HepG2 (cell line): ENCODE results near the gene PLEKHA6. TPM values are rescaled to one million over a fixed set of nuclear protein-coding genes. Genes with fewer than 3 reads are reported as not detected.

Experiments used
- AGO2 ChIP-seq: fragments of 200-400 bp; formaldehyde crosslinking; optimal IDR thresholded peaks from 2 replicates; pipeline ENCODE3; 2017; ENCODE audit warnings: mild to moderate bottlenecking, low read depth, low read length, moderate library complexity
- ATF1 ChIP-seq: IDR thresholded peaks from 2 replicates; pipeline ENCODE4 v1.6.1; 2016; ENCODE audit warnings: mild to moderate bottlenecking, control low read depth
- BHLHE40 ChIP-seq: IDR thresholded peaks from 2 replicates; pipeline ENCODE4 v1.6.1; 2011; ENCODE audit warnings: low read length, improper control_type of control experiment
- DR1 ChIP-seq: sonication (generic); formaldehyde crosslinking; IDR thresholded peaks from 2 replicates; pipeline ENCODE4 v1.8.0; 2021; ENCODE audit warnings: mild to moderate bottlenecking, missing genetic modification reagents, inconsistent platforms
- EEA1 ChIP-seq: sonication (generic); formaldehyde crosslinking; IDR thresholded peaks from 2 replicates; pipeline ENCODE4 v1.5.1; 2020; ENCODE audit warnings: mild to moderate bottlenecking, missing genetic modification reagents, borderline replicate concordance
- FOXO1 ChIP-seq: sonication (generic); formaldehyde crosslinking; IDR thresholded peaks from 2 replicates; pipeline ENCODE4 v1.4.0; 2020; ENCODE audit warnings: missing genetic modification reagents
- HINFP ChIP-seq: sonication (generic); formaldehyde crosslinking; IDR thresholded peaks from 2 replicates; pipeline ENCODE4 v1.4.0; 2020; ENCODE audit warnings: low read depth, mild to moderate bottlenecking, missing genetic modification reagents
- JUN ChIP-seq: sonication (generic); formaldehyde crosslinking; IDR thresholded peaks from 2 replicates; pipeline ENCODE4 v1.4.0; 2020; ENCODE audit warnings: mild to moderate bottlenecking, missing genetic modification reagents
- KLF15 ChIP-seq: sonication (generic); formaldehyde crosslinking; IDR thresholded peaks from 2 replicates; pipeline ENCODE4 v1.8.1; 2023; ENCODE audit warnings: borderline replicate concordance, mild to moderate bottlenecking, inconsistent platforms, missing genetic modification reagents, mixed read lengths
- KMT2B ChIP-seq: IDR thresholded peaks from 2 replicates; pipeline ENCODE4 v1.6.1; 2016; ENCODE audit warnings: missing genetic modification reagents, missing compliant biosample characterization
- PITX1 ChIP-seq: sonication (generic); formaldehyde crosslinking; IDR thresholded peaks from 2 replicates; pipeline ENCODE4 v1.5.1; 2020; ENCODE audit warnings: mild to moderate bottlenecking, missing genetic modification reagents
- RORA ChIP-seq: sonication (generic); formaldehyde crosslinking; IDR thresholded peaks from 2 replicates; pipeline ENCODE4 v1.5.0; 2020; ENCODE audit warnings: mild to moderate bottlenecking, missing genetic modification reagents, moderate library complexity
- SALL1 ChIP-seq: sonication (generic); formaldehyde crosslinking; IDR thresholded peaks from 2 replicates; pipeline ENCODE4 v1.8.0; 2022; ENCODE audit warnings: mild to moderate bottlenecking, missing genetic modification reagents
- SAP130 ChIP-seq: IDR thresholded peaks from 2 replicates; pipeline ENCODE4 v1.6.1; 2016; ENCODE audit warnings: low read depth
- SMC3 ChIP-seq: IDR thresholded peaks from 2 replicates; pipeline ENCODE4 v1.6.1; 2011; ENCODE audit warnings: low read length, improper control_type of control experiment
- SP5 ChIP-seq: IDR thresholded peaks from 2 replicates; pipeline ENCODE4 v1.6.1; 2016; ENCODE audit warnings: low read depth, borderline replicate concordance
- STAT5B ChIP-seq: sonication (generic); formaldehyde crosslinking; IDR thresholded peaks from 2 replicates; pipeline ENCODE4 v1.4.0; 2020; ENCODE audit warnings: missing genetic modification reagents
- THRA ChIP-seq: sonication (generic); formaldehyde crosslinking; IDR thresholded peaks from 2 replicates; pipeline ENCODE4 v1.4.0; 2020; ENCODE audit warnings: missing genetic modification reagents, borderline replicate concordance
- ZFP91 ChIP-seq: sonication (generic); formaldehyde crosslinking; IDR thresholded peaks from 2 replicates; pipeline ENCODE4 v1.9.0; 2022; ENCODE audit warnings: missing genetic modification reagents, mild to moderate bottlenecking, borderline replicate concordance
- ZKSCAN8 ChIP-seq: IDR thresholded peaks from 2 replicates; pipeline ENCODE4 v1.6.1; 2016; ENCODE audit warnings: borderline replicate concordance, missing genetic modification reagents, missing compliant biosample characterization
- ZMAT3 ChIP-seq: sonication (generic); formaldehyde crosslinking; conservative IDR thresholded peaks from 2 replicates; pipeline ENCODE4 v1.7.0; 2021; ENCODE audit warnings: missing genetic modification reagents
- ZNF263 ChIP-seq: sonication (generic); formaldehyde crosslinking; IDR thresholded peaks from 2 replicates; pipeline ENCODE4 v1.4.0; 2020; ENCODE audit warnings: missing genetic modification reagents
- ZNF3 ChIP-seq: IDR thresholded peaks from 2 replicates; pipeline ENCODE4 v1.7.0; 2017; ENCODE audit warnings: inconsistent platforms
- ZNF34 ChIP-seq: sonication (generic); formaldehyde crosslinking; IDR thresholded peaks from 2 replicates; pipeline ENCODE4 v1.4.0; 2020; ENCODE audit warnings: mild to moderate bottlenecking, missing genetic modification reagents, borderline replicate concordance
- ZNF350 ChIP-seq: sonication (generic); formaldehyde crosslinking; IDR thresholded peaks from 2 replicates; pipeline ENCODE4 v1.4.0; 2020; ENCODE audit warnings: mild to moderate bottlenecking, low read depth, missing genetic modification reagents, borderline replicate concordance
- ZNF383 ChIP-seq: sonication (generic); formaldehyde crosslinking; IDR thresholded peaks from 2 replicates; pipeline ENCODE4 v1.4.0; 2020; ENCODE audit warnings: missing genetic modification reagents, mild to moderate bottlenecking, borderline replicate concordance
- ZNF703 ChIP-seq: sonication (generic); formaldehyde crosslinking; IDR thresholded peaks from 2 replicates; pipeline ENCODE4 v1.5.1; 2020; ENCODE audit warnings: missing genetic modification reagents, mild to moderate bottlenecking, moderate library complexity, borderline replicate concordance
- polyA plus RNA-seq, 8 experiments: library from polyadenylated mRNA; depleted of rRNA in 3 of 8; stranded (reverse) in 7 of 8; unstranded in 1 of 8; fragments of >200 nt; fragmentation: Illumina TruSeq in 4 of 8; extraction: Trizol in 4 of 8; gene quantifications; 2 replicates each; pipeline versions ENCODE4 v1.2.1 to v1.2.3, GENCODE V29; 2011 to 2016; ENCODE audit warnings: low read depth in 4 of 8, missing spikeins in 1 of 8, mixed read lengths in 1 of 8; ENCODE audit not compliant: insufficient read depth in 1 of 8
- total RNA-seq, 5 experiments: library from RNA; depleted of rRNA; stranded (reverse); fragments of >200 nt; fragmentation: Illumina TruSeq; extraction: Trizol; gene quantifications; 2 replicates each; pipeline ENCODE4 v1.2.3, GENCODE V29; 2016; ENCODE audit warnings: low read depth in 1 of 5

PLEKHA6 gene
- total and polyA plus RNA-seq, 2 of the 13 experiments (the other 11 are each of a cell fraction or from before 2014, with no cell fraction given), result 5.3 to 11.4 TPM

- TF ChIP-seq ZNF703 (no peak), PITX1 (CRISPR knock-in tag) (no peak), ZNF3 (CRISPR knock-in tag) (no peak), ZMAT3 (no peak; the same call in 1 of the 2 replicates), ZKSCAN8 (no peak), SMC3 (peak; percentile 97), ATF1 (CRISPR knock-in tag) (no peak), SP5 (CRISPR knock-in tag) (peak; percentile 62), STAT5B (CRISPR knock-in tag) (no peak), AGO2 (no peak), DR1 (CRISPR knock-in tag) (no peak), ZNF34 (CRISPR knock-in tag) (no peak), EEA1 (CRISPR knock-in tag) (0 out of 2 replicates have a peak, but pooled peaks have one; percentile 25), FOXO1 (CRISPR knock-in tag) (0 out of 2 replicates have a peak, but pooled peaks have one; percentile 14), ZNF263 (CRISPR knock-in tag) (0 out of 2 replicates have a peak, but pooled peaks have one; percentile 33), KLF15 (CRISPR knock-in tag) (no peak), SALL1 (CRISPR knock-in tag) (peak; percentile 41), ZNF383 (no peak), HINFP (0 out of 2 replicates have a peak, but pooled peaks have one; percentile 45), BHLHE40 (peak; percentile 31; the same call in 1 of the 2 replicates), JUN (no peak), THRA (CRISPR knock-in tag) (no peak), KMT2B (CRISPR knock-in tag) (peak; percentile 28; the same call in 1 of the 2 replicates), ZNF350 (CRISPR knock-in tag) (0 out of 2 replicates have a peak, but pooled peaks have one; percentile 35), ZFP91 (CRISPR knock-in tag) (peak; percentile 61; the same call in 1 of the 2 replicates), RORA (no peak), SAP130 (CRISPR knock-in tag) (peak; percentile 30; the same call in 1 of the 2 replicates)
These were observed 3.8 kb upstream of the PLEKHA6 start (continued) for GRCh38 chr1:204363335-204364114.
